ENCODE results near the gene CLRN2.
"Not testable (repeated sequence)": the region's sequence is repeated elsewhere in the genome, so short reads cannot be mapped to it uniquely, and the experiment has no call there.

CLRN2 gene

DNA sequence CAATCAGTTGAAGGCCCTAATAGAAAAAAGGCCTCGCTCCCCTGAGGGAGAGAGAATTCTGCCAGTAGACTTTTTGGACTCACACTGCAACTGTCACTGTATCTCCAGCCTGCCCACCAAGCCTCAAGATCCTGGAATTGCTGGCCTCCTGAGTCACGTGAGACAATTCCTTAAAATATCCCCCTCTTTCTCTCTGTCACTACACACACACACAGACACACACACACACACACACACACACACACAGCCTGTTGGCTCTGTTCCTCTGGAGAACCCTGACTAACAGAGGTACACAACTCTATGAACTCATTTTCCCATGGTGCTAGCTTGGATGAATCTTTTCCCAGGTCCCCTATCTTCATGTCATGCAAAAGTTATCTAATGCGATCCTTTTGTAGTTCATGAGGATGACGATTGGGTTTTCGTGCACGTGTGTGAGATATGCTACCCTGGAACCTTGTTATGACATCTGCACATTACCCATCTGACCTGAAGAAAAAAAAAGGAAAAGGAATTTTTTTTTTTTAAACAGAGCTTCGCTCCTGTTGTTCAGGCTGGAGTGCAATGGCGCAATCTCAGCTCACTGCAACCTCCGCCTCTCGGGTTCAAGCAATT lies 13.7 kb downstream of the CLRN2 start:
- no peaks in the 10 kb centered on the region for H3K4me1 ChIP-seq (ENCODE audit: control insufficient read depth, insufficient read depth, low read length)
- H3K9me3 ChIP-seq (replicated peaks; ENCODE audit: low read length) = no peaks in the 10 kb centered on the region
- no peaks in the 10 kb centered on the region for H3K36me3 ChIP-seq (ENCODE audit: insufficient read depth, low read length)
- no peak overlapping the region for H3K4me2 ChIP-seq (ENCODE audit: low read length)
- H3K4me3 ChIP-seq (ENCODE audit: low read length) = no peak overlapping the region
- H3K9ac ChIP-seq (ENCODE audit: low read depth, low read length) = no peak overlapping the region
- H3K27me3 ChIP-seq (ENCODE audit: control insufficient read depth, insufficient read depth, low read length) = peaks cover 28% of the 10 kb centered on the region

DNA sequence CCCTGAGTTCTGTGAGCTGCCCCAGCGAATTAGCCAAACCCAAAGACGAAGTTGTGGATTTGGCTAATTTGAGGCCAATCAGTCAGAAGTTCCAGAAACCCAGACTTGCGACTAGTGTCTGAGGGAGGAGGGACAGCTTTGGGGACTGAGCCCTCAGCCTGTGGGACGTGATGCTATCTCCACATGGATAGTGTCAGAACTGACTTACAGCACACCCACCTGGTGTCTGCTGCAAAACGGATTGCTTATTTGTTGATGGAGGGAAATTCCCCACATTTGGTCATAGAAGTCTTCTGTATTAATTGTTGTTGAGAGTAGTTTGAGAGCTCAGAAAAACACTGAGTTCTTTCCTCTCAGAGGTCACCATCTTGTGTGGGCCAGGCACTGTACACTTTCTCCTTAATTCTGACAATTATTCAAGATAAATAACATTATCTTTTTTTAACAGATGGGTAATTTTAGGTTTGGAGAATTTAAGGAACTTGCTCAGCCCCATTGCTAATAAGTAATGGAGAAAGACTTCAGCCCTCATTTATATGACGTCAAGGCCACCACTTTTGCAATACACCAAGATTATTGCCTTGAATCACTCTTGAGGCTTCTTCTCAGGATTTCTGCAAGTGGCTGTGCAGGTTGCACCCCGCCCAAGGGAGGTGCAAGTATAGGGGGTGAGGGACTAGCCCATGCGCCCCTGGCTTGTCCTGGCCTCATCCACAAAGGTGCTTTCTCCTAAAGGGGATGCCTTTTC lies 16.7 kb downstream of the CLRN2 start:
- peaks cover 19% of the 10 kb centered on the region for H3K27me3 ChIP-seq (ENCODE audit: control insufficient read depth, insufficient read depth, low read length)

DNA sequence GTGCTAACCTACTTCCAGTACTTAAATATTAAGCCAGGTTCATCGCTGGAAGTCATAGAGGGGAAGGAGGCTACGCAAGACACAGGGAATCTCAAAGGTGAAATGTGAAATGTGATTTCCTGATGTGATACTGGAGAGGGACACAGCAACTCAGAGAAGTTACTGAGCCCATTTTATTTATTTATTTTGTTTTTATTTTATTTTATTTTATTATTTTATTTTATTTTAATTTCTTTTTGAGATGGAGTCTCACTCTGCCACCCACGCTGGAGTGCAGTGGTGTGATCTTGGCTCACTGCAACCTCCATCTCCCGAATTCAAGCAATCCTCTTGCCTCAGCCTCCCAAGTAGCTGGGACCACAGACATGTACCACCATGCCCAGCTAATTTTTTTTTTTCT lies 19.7 kb downstream of the CLRN2 start:
- Histone ChIP-seq H3K9ac (ENCODE audit: low read depth, low read length) (no peak overlapping the region), H3K4me2 (ENCODE audit: low read length) (no peak overlapping the region), H3K9me3 (replicated peaks; ENCODE audit: low read length) (no peaks in the 10 kb centered on the region), H3K36me3 (ENCODE audit: insufficient read depth, low read length) (no peaks in the 10 kb centered on the region), H3K27me3 (ENCODE audit: control insufficient read depth, insufficient read depth, low read length) (peaks cover 12% of the 10 kb centered on the region), H3K4me3 (ENCODE audit: low read length) (no peak overlapping the region), H3K4me1 (ENCODE audit: control insufficient read depth, insufficient read depth, low read length) (no peaks in the 10 kb centered on the region)

More for the DNA sequence above, 16.7 kb downstream of the CLRN2 start:
- no peak overlapping the region for H3K4me2 ChIP-seq (ENCODE audit: low read length)
- no peak overlapping the region for H3K4me3 ChIP-seq (ENCODE audit: low read length)
- no peaks in the 10 kb centered on the region for H3K36me3 ChIP-seq (ENCODE audit: insufficient read depth, low read length)
- no peaks in the 10 kb centered on the region for H3K4me1 ChIP-seq (ENCODE audit: control insufficient read depth, insufficient read depth, low read length)
- no peak overlapping the region for H3K9ac ChIP-seq (ENCODE audit: low read depth, low read length)
- no peaks in the 10 kb centered on the region for H3K9me3 ChIP-seq (replicated peaks; ENCODE audit: low read length)

DNA sequence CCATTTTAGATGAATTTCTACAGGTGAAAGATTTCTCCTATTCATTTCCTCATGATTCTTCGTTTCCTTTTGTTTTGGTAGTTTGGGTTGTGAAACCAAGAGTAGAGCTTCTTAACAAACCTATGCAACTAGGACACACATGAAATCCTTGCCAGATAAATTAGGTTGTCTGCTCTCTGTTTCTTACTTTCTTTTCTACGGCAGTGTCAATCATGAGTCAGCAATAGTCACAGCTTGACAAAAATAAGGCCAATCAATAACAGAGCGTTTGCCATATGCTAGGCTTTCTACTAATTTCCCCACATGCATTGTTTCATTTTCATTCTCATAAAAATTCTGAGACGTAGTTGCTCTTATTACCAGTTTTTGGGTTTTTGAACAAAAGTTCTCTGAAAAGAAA lies 20.3 kb downstream of the CLRN2 start:
- Histone ChIP-seq H3K9me3 (replicated peaks; ENCODE audit: low read length) (no peaks in the 10 kb centered on the region), H3K4me2 (ENCODE audit: low read length) (no peak overlapping the region), H3K36me3 (ENCODE audit: insufficient read depth, low read length) (no peaks in the 10 kb centered on the region), H3K4me3 (ENCODE audit: low read length) (no peak overlapping the region), H3K9ac (ENCODE audit: low read depth, low read length) (no peak overlapping the region), H3K4me1 (ENCODE audit: control insufficient read depth, insufficient read depth, low read length) (no peaks in the 10 kb centered on the region), H3K27me3 (ENCODE audit: control insufficient read depth, insufficient read depth, low read length) (peaks cover 13% of the 10 kb centered on the region)

DNA sequence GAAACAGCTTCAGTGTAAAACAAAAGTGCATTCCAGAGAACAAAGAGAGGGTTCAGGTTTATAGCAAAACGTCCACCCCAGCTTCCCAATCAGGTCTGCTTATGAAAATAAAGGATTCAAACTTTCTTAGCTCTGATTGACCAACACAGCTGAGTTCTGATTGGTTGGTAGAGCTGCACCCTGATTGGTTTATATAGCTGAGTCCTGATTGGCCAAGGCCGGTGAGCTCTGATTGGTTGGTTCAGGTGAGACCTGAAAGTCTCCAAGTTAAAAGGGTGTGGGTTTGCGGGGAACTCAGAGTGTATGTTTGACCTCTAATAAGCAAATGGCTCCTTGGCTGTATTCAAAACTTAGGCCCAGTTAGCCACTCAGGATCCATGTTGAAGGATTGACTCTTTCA lies 20.9 kb downstream of the CLRN2 start:
- no peaks in the 10 kb centered on the region for H3K4me1 ChIP-seq (ENCODE audit: control insufficient read depth, insufficient read depth, low read length)
- no peaks in the 10 kb centered on the region for H3K9me3 ChIP-seq (replicated peaks; ENCODE audit: low read length)
- H3K4me2 ChIP-seq (ENCODE audit: low read length) = no peak overlapping the region
- H3K36me3 ChIP-seq (ENCODE audit: insufficient read depth, low read length) = no peaks in the 10 kb centered on the region
- H3K9ac ChIP-seq (ENCODE audit: low read depth, low read length) = no peak overlapping the region
- no peak overlapping the region for H3K4me3 ChIP-seq (ENCODE audit: low read length)
- peaks cover 17% of the 10 kb centered on the region for H3K27me3 ChIP-seq (ENCODE audit: control insufficient read depth, insufficient read depth, low read length)

DNA sequence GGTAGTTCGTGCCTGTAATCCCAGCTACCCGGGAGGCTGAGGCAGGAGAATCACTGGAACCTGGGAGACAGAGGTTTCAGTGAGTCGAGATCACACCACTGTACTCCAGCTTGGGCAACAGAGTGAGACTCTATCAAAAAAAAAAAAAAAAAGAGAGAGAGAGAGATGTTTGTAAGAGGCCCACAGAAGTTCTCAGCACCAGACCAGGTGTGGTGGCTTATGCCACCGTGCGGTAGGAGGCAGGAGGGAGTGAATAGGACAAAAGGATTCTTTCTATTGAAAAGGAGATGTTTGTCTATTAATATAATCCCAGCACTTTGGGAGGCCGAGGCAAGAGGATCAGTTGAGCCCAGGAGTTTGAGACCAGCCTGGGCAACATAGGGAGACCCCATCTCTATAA lies 22.1 kb downstream of the CLRN2 start:
- H3K4me2 ChIP-seq (ENCODE audit: low read length); H3K9me3 ChIP-seq (replicated peaks; ENCODE audit: low read length); H3K9ac ChIP-seq (ENCODE audit: low read depth, low read length); H3K4me3 ChIP-seq (ENCODE audit: low read length); H3K4me1 ChIP-seq (ENCODE audit: control insufficient read depth, insufficient read depth, low read length); H3K36me3 ChIP-seq (ENCODE audit: insufficient read depth, low read length): not testable (repeated sequence)
- H3K27me3 ChIP-seq (ENCODE audit: control insufficient read depth, insufficient read depth, low read length) = peaks cover 15% of the 10 kb centered on the region

DNA sequence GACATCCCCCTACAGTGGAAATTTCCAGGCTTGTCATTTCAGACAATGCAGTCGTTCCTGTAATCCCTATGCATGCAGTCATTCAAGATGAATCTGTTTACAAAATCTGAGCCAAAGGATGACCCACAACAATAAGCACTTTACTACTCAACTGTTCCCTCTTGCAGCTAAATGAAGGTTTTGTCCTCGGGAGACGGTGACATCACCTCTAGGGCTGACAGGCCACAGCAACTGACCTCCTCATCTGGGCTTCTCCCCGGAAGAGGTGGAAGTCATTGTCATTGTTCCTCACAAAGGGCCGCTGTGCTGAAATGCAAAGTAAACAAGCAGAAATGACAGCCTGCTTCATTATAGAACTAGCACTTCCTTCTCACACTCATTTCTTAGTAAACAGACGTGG lies 29.2 kb downstream of the CLRN2 start:
- Histone ChIP-seq H3K9ac (ENCODE audit: low read depth, low read length) (no peak overlapping the region), H3K27me3 (ENCODE audit: control insufficient read depth, insufficient read depth, low read length) (peaks cover 17% of the 10 kb centered on the region), H3K4me3 (ENCODE audit: low read length) (no peak overlapping the region), H3K4me1 (ENCODE audit: control insufficient read depth, insufficient read depth, low read length) (no peaks in the 10 kb centered on the region), H3K4me2 (ENCODE audit: low read length) (no peak overlapping the region), H3K9me3 (replicated peaks; ENCODE audit: low read length) (no peaks in the 10 kb centered on the region), H3K36me3 (ENCODE audit: insufficient read depth, low read length) (no peaks in the 10 kb centered on the region)

DNA sequence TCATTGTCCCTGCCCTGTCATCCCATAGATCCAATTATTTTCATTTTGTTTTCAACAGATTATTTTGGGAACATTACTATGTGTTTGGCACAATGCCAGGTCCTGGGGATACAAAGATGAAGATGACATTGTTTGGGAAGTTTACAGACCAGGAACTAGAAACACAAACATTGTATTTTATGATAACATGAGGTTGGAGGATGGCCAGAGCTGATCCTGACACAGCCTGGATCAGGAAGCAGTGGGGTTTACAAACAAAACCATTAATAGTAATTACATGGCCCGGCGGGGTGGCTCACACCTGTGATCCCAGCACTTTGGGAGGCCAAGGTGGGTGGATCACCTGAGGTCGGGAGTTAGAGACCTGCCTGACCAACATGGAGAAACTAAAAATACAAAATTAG lies 29.9 kb downstream of the CLRN2 start:
- Histone ChIP-seq H3K4me2 (ENCODE audit: low read length) (no peak overlapping the region), H3K36me3 (ENCODE audit: insufficient read depth, low read length) (no peaks in the 10 kb centered on the region)

DNA sequence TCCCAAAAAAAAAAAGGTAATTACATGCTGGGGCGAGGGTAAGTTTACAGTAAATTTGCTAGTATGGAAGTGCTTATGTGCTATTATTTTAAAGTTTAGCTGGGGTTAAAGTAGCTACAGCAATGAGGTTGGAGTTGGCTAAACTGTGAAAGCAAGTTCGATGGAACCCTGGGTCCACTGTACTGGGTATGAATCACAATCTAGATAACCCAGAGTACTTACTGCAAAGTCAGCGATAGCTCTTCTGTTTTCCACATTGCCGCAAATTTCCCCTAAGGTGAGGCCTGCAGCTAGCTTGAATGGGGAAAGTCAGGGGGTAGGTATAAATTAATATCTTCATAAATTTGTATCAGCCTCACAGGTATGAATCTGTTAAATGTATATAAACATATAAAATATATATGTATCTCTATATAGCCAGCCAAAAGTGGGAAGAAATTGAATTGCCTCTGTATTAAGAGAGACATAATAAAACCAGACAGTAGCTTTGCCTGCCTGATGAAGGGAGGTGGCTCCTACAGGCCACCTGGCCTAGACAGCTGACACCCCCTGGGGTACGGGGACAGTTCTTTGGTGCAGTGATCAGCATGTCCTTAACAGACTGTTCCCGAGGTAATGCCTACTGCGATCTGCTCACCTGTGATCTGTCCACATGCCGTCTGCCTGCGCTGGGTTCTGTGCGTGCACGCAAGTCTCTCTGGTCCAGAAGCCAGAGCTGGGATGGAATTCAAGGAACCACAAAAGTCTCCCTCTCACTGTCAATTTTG lies 30.6 kb downstream of the CLRN2 start:
- Histone ChIP-seq H3K9ac (ENCODE audit: low read depth, low read length) (no peak overlapping the region), H3K36me3 (ENCODE audit: insufficient read depth, low read length) (no peaks in the 10 kb centered on the region), H3K27me3 (ENCODE audit: control insufficient read depth, insufficient read depth, low read length) (peaks cover 12% of the 10 kb centered on the region), H3K9me3 (replicated peaks; ENCODE audit: low read length) (no peaks in the 10 kb centered on the region), H3K4me2 (ENCODE audit: low read length) (no peak overlapping the region), H3K4me1 (ENCODE audit: control insufficient read depth, insufficient read depth, low read length) (no peaks in the 10 kb centered on the region), H3K4me3 (ENCODE audit: low read length) (no peak overlapping the region)

More for the DNA sequence above, 29.9 kb downstream of the CLRN2 start:
- H3K4me1 ChIP-seq (ENCODE audit: control insufficient read depth, insufficient read depth, low read length) = no peaks in the 10 kb centered on the region
- no peak overlapping the region for H3K4me3 ChIP-seq (ENCODE audit: low read length)
- peaks cover 17% of the 10 kb centered on the region for H3K27me3 ChIP-seq (ENCODE audit: control insufficient read depth, insufficient read depth, low read length)
- H3K9ac ChIP-seq (ENCODE audit: low read depth, low read length) = no peak overlapping the region
- H3K9me3 ChIP-seq (replicated peaks; ENCODE audit: low read length) = no peaks in the 10 kb centered on the region

DNA sequence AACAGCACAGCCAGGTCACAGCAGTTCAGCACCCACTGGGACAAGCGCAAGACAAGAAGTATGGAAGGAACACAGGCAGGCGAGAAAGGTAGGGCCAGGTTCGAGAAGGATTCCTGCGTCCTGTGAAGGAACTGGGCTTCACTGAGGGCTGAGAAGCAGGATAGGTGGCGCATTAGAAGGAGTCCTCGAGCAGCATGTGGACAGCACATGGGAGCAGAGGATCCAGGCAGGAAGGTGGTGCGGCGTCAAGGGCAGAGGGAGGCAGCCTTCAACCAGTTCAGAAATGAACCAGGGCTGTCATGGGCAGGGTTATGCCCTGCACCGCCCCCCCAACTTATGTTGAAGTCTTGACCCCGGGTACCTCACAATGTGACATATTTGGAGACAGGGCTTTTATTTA lies 31.3 kb downstream of the CLRN2 start:
- H3K4me2 ChIP-seq (ENCODE audit: low read length) = no peak overlapping the region
- no peaks in the 10 kb centered on the region for H3K36me3 ChIP-seq (ENCODE audit: insufficient read depth, low read length)
- H3K4me3 ChIP-seq (ENCODE audit: low read length) = no peak overlapping the region
- H3K4me1 ChIP-seq (ENCODE audit: control insufficient read depth, insufficient read depth, low read length) = no peaks in the 10 kb centered on the region
- no peaks in the 10 kb centered on the region for H3K9me3 ChIP-seq (replicated peaks; ENCODE audit: low read length)
- no peak overlapping the region for H3K9ac ChIP-seq (ENCODE audit: low read depth, low read length)
- H3K27me3 ChIP-seq (ENCODE audit: control insufficient read depth, insufficient read depth, low read length) = peaks cover 12% of the 10 kb centered on the region

DNA sequence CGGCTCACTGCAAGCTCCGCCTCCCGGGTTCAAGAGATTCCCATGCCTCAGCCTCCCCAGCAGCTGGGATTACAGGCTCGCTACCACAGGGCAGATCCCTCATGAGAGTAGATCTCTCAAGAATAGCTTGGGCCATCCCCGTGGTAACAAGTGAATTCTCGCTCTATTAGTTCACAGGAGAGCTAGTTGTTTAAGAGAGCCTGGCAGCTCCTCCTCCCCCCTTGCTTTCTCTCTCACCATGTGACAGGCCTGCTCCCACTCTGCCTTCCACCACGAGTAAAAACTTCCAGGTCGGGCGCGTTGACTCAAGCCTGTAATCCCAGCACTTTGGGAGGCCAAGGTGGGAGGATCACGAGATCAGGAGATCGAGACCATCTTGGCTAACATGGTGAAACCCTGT lies 31.7 kb downstream of the CLRN2 start:
- Histone ChIP-seq H3K36me3 (ENCODE audit: insufficient read depth, low read length) (no peaks in the 10 kb centered on the region), H3K9me3 (replicated peaks; ENCODE audit: low read length) (no peaks in the 10 kb centered on the region), H3K9ac (ENCODE audit: low read depth, low read length) (no peak overlapping the region)

More for the DNA sequence above, 31.7 kb downstream of the CLRN2 start:
- Histone ChIP-seq H3K4me1 (ENCODE audit: control insufficient read depth, insufficient read depth, low read length) (no peaks in the 10 kb centered on the region), H3K4me2 (ENCODE audit: low read length) (no peak overlapping the region), H3K27me3 (ENCODE audit: control insufficient read depth, insufficient read depth, low read length) (peaks cover 12% of the 10 kb centered on the region), H3K4me3 (ENCODE audit: low read length) (no peak overlapping the region)

Data from skeletal muscle satellite cell (primary cell).